HepG2 (cell line): ENCODE measurements around the gene CDH23. TPM values are rescaled to one million over a fixed set of nuclear protein-coding genes. Genes with fewer than 3 reads are reported as not detected.

Source experiments
- ATAC-seq: fragments of 200-7000 bp; cut with Tn5 transposase; 3 replicates; pipeline ENCODE4 v1.9.1; 2020; ENCODE audit warnings: mild to moderate bottlenecking, moderate library complexity
- BruUV-seq: library from RNA; stranded (reverse); fragments of 400-500 nt; replicated peaks from 2 replicates; lab custom pipeline; 2021; lab: Mats Ljungman, UMichigan
- CTCF ChIA-PET: fragments of 300-600 bp; formaldehyde crosslinking; extraction: SDS; loops from one replicate; lab custom pipeline; 2021; ENCODE audit warnings: low total read pairs, inconsistent platforms, low intra/inter-chr PET ratio; lab: Yijun Ruan, JAX
- POLR2A ChIA-PET: fragments of 350-600 bp; sonication (Branson Sonifier 250); formaldehyde crosslinking; loops from one replicate; lab custom pipeline; 2020; ENCODE audit warnings: antibody characterized with exemption, inconsistent platforms; lab: Yijun Ruan, JAX
- DNase-seq: peaks from one replicate; pipeline ENCODE4 v3.0.0-alpha.2; 2015; ENCODE audit warnings: low spot score
- FAIRE-seq: peaks from 3 replicates; lab custom pipeline; 2011; peaks lifted over from hg19 to GRCh38; lab: Jason Lieb, UNC
- H2AFZ ChIP-seq: one replicate; pipeline ENCODE4 v1.6.1; 2011; ENCODE audit warnings: low read length, inconsistent platforms
- H3K27ac ChIP-seq: fragments of 300-600 bp; 3 replicates; pipeline ENCODE4 v1.8.0; 2011; ENCODE audit warnings: mixed run types, mild to moderate bottlenecking, mixed read lengths, low read length, inconsistent platforms; ENCODE audit not compliant: insufficient read depth; ENCODE audit errors: extremely low read length
- H3K27me3 ChIP-seq, 2 experiments: fragments of 200-600 bp in 1 of 2; 2 replicates in 1 of 2; 3 replicates in 1 of 2; pipeline versions ENCODE4 v1.6.0 to v1.8.0; 2011; ENCODE audit warnings: low read length in 2 of 2, mild to moderate bottlenecking in 2 of 2, moderate library complexity in 2 of 2, inconsistent platforms in 1 of 2; ENCODE audit not compliant: insufficient read depth in 2 of 2, control insufficient read depth in 1 of 2
- H3K36me3 ChIP-seq, 2 experiments: fragments of 200-600 bp in 1 of 2; replicated peaks in 1 of 2; 2 replicates in 1 of 2; 3 replicates in 1 of 2; pipeline versions ENCODE4 v1.5.1 to v1.8.0; 2011; ENCODE audit warnings: low read length in 2 of 2, inconsistent platforms in 1 of 2; ENCODE audit not compliant: insufficient read depth in 2 of 2, control insufficient read depth in 1 of 2
- H3K4me1 ChIP-seq: 2 replicates; pipeline ENCODE4 v1.5.1; 2012; ENCODE audit warnings: low read length, inconsistent platforms; ENCODE audit not compliant: insufficient read depth
- H3K4me2 ChIP-seq: 2 replicates; pipeline ENCODE4 v1.6.0; 2011; ENCODE audit warnings: low read depth, low read length, inconsistent platforms
- H3K4me3 ChIP-seq, 3 experiments: fragments of 200-600 bp in 1 of 3; sonication (generic), shearing (Covaris generic) in 1 of 3; replicated peaks in 1 of 3; 2 replicates each; pipeline ENCODE4 v1.5.1; 2011 to 2016; ENCODE audit warnings: low read length in 3 of 3, inconsistent platforms in 2 of 3, low read depth in 2 of 3, mild to moderate bottlenecking in 2 of 3, control low read depth in 1 of 3, mixed read lengths in 1 of 3; ENCODE audit not compliant: insufficient read depth in 1 of 3
- H3K79me2 ChIP-seq: one replicate; pipeline ENCODE4 v1.6.1; 2011; ENCODE audit warnings: low read length, inconsistent platforms; ENCODE audit not compliant: insufficient read depth
- H3K9ac ChIP-seq: 2 replicates; pipeline ENCODE4 v1.6.0; 2011; ENCODE audit warnings: mild to moderate bottlenecking, low read depth, low read length, inconsistent platforms; ENCODE audit not compliant: insufficient read depth
- H3K9me3 ChIP-seq: 2 replicates; pipeline ENCODE4 v1.5.1; 2012; ENCODE audit warnings: mild to moderate bottlenecking, low read length
- H4K20me1 ChIP-seq: 2 replicates; pipeline ENCODE4 v1.6.0; 2011; ENCODE audit warnings: inconsistent platforms, mild to moderate bottlenecking, low read length, moderate library complexity; ENCODE audit not compliant: insufficient read depth
- ATF2 ChIP-seq: sonication (generic); formaldehyde crosslinking; IDR thresholded peaks from 2 replicates; pipeline ENCODE4 v1.4.0; 2020; ENCODE audit warnings: missing genetic modification reagents
- CREBL2 ChIP-seq: sonication (generic); formaldehyde crosslinking; IDR thresholded peaks from 2 replicates; pipeline ENCODE4 v1.8.1; 2023; ENCODE audit warnings: missing genetic modification reagents, mild to moderate bottlenecking, borderline replicate concordance
- GPN1 ChIP-seq: sonication (generic); formaldehyde crosslinking; IDR thresholded peaks from 2 replicates; pipeline ENCODE4 v1.5.1; 2020; ENCODE audit warnings: missing genetic modification reagents, borderline replicate concordance
- HNRNPLL ChIP-seq: fragments of 200-400 bp; formaldehyde crosslinking; IDR thresholded peaks from 2 replicates; pipeline ENCODE4 v1.6.1; 2017; ENCODE audit warnings: mild to moderate bottlenecking, low read depth, low read length; ENCODE audit not compliant: poor library complexity, severe bottlenecking
- JUNB ChIP-seq: sonication (generic); formaldehyde crosslinking; IDR thresholded peaks from 2 replicates; pipeline ENCODE4 v1.8.0; 2022; ENCODE audit warnings: missing genetic modification reagents, mild to moderate bottlenecking, borderline replicate concordance
- MXD1 ChIP-seq: sonication (generic); formaldehyde crosslinking; IDR thresholded peaks from 2 replicates; pipeline ENCODE4 v1.4.0; 2020; ENCODE audit warnings: mild to moderate bottlenecking, missing genetic modification reagents
- POGZ ChIP-seq: sonication (generic); formaldehyde crosslinking; IDR thresholded peaks from 2 replicates; pipeline ENCODE4 v1.4.0; 2020; ENCODE audit warnings: mild to moderate bottlenecking, missing genetic modification reagents
- RFX3 ChIP-seq: IDR thresholded peaks from 2 replicates; pipeline ENCODE4 v1.6.1; 2016; ENCODE audit warnings: missing biosample characterization, missing genetic modification reagents
- TMF1 ChIP-seq: sonication (generic); formaldehyde crosslinking; IDR thresholded peaks from 2 replicates; pipeline ENCODE4 v1.8.1; 2022; ENCODE audit warnings: low read depth, missing genetic modification reagents
- ZMYM3 ChIP-seq: sonication (generic); formaldehyde crosslinking; IDR thresholded peaks from 2 replicates; pipeline ENCODE4 v1.5.1; 2020; ENCODE audit warnings: mild to moderate bottlenecking, missing genetic modification reagents
- ZMYM4 ChIP-seq: sonication (generic); formaldehyde crosslinking; IDR thresholded peaks from 2 replicates; pipeline ENCODE4 v1.8.1; 2023; ENCODE audit warnings: mild to moderate bottlenecking, missing genetic modification reagents
- ZNF20 ChIP-seq: sonication (generic); formaldehyde crosslinking; IDR thresholded peaks from 2 replicates; pipeline ENCODE4 v1.4.0; 2020; ENCODE audit warnings: mild to moderate bottlenecking, moderate library complexity, missing genetic modification reagents
- ZNF441 ChIP-seq: sonication (generic); formaldehyde crosslinking; IDR thresholded peaks from 2 replicates; pipeline ENCODE4 v1.7.0; 2021; ENCODE audit warnings: missing genetic modification reagents, borderline replicate concordance
- ZNF597 ChIP-seq: sonication (generic); formaldehyde crosslinking; IDR thresholded peaks from 2 replicates; pipeline ENCODE4 v1.5.0; 2020; ENCODE audit warnings: missing genetic modification reagents
- ZNF598 ChIP-seq: sonication (generic); formaldehyde crosslinking; IDR thresholded peaks from 2 replicates; pipeline ENCODE4 v1.5.1; 2020; ENCODE audit warnings: mild to moderate bottlenecking, missing genetic modification reagents, borderline replicate concordance
- ZNF607 ChIP-seq: sonication (generic); formaldehyde crosslinking; IDR thresholded peaks from 2 replicates; pipeline ENCODE4 v1.5.1; 2020; ENCODE audit warnings: missing genetic modification reagents, mild to moderate bottlenecking, borderline replicate concordance
- ZNF687 ChIP-seq: sonication (generic); formaldehyde crosslinking; IDR thresholded peaks from 2 replicates; pipeline ENCODE4 v1.5.1; 2020; ENCODE audit warnings: mild to moderate bottlenecking, missing genetic modification reagents, moderate library complexity
- ZNF713 ChIP-seq: sonication (generic); formaldehyde crosslinking; IDR thresholded peaks from 2 replicates; pipeline ENCODE4 v1.4.0; 2020; ENCODE audit warnings: mild to moderate bottlenecking, missing genetic modification reagents
- WGBS: methylation state at CpG from one replicate; pipeline ENCODE4 v1.1.6; 2017; ENCODE audit warnings: low lambda C conversion rate; 5-methylcytosine and 5-hydroxymethylcytosine counted together
- in situ Hi-C: cut with HindIII; loops from 2 replicates; pipeline ENCODE4 v1.10.0; 2017; ENCODE audit warnings: low pct_unique_long_range_greater_than_20kb; ENCODE audit not compliant: extremely low pct_ligation_motif_present
- intact Hi-C: fragments of 100-400 bp; cut with micrococcal nuclease; formaldehyde crosslinking; loops from one replicate; pipeline ENCODE4 v1.10.0; 2022; ENCODE audit not compliant: unreplicated experiment
- polyA plus RNA-seq, 8 experiments: library from polyadenylated mRNA; depleted of rRNA in 3 of 8; stranded (reverse) in 7 of 8; unstranded in 1 of 8; fragments of >200 nt; fragmentation: Illumina TruSeq in 4 of 8; extraction: Trizol in 4 of 8; gene quantifications; 2 replicates each; pipeline versions ENCODE4 v1.2.1 to v1.2.3, GENCODE V29; 2011 to 2016; ENCODE audit warnings: low read depth in 4 of 8, missing spikeins in 1 of 8, mixed read lengths in 1 of 8; ENCODE audit not compliant: insufficient read depth in 1 of 8
- total RNA-seq, 5 experiments: library from RNA; depleted of rRNA; stranded (reverse); fragments of >200 nt; fragmentation: Illumina TruSeq; extraction: Trizol; gene quantifications; 2 replicates each; pipeline ENCODE4 v1.2.3, GENCODE V29; 2016; ENCODE audit warnings: low read depth in 1 of 5

Gene CDH23
- total and polyA plus RNA-seq, 2 of the 13 experiments (the other 11 are each of a cell fraction or from before 2014, with no cell fraction given), result 0.13 TPM; not detected in 1

- BruUV-seq, result no TSS peak
- FAIRE-seq (no peak), DNase-seq (no peak), ATAC-seq (no peak)
- Histone ChIP-seq H3K36me3 (no peaks in the 10 kb centered on the region), H2AFZ (no peak overlapping the region), H3K4me2 (no peak overlapping the region), H3K9me3 (no peaks in the 10 kb centered on the region), H3K27me3 (peaks cover 2 to 9% of the 10 kb centered on the region in 2 experiments; a peak in 2 of 5 replicates), H3K27ac (no peak overlapping the region), H3K4me1 (no peaks in the 10 kb centered on the region), H3K4me3 (no peak overlapping the region), H3K79me2 (no peaks in the 10 kb centered on the region), H3K9ac (no peak overlapping the region), H4K20me1 (no peaks in the 10 kb centered on the region)
- intact Hi-C loops, result no loop called here
- 42% methylated on average over 7 of the region's 7 CpGs for WGBS
- POLR2A ChIA-PET, result no interaction called here
- in situ Hi-C loops, result no loop called here
- CTCF ChIA-PET, result no interaction called here
- TF ChIP-seq ZNF597 (CRISPR knock-in tag) (no peak), GPN1 (no peak), ZNF713 (CRISPR knock-in tag) (no peak), JUNB (CRISPR knock-in tag) (no peak), ZNF687 (CRISPR knock-in tag) (no peak), ZNF441 (CRISPR knock-in tag) (no peak), ZNF607 (no peak), ZNF20 (no peak), MXD1 (CRISPR knock-in tag) (no peak), TMF1 (no peak), CREBL2 (CRISPR knock-in tag) (no peak), ZMYM3 (no peak), ZMYM4 (CRISPR knock-in tag) (no peak), ZNF598 (CRISPR knock-in tag) (no peak), HNRNPLL (no peak), RFX3 (CRISPR knock-in tag) (no peak), POGZ (no peak), ATF2 (CRISPR knock-in tag) (no peak)
Measured at GRCh38 chr10:71648933-71649320, 252.2 kb downstream of the CDH23 start.
